Fibroblast of lung (primary cell): Measurements from ENCODE around the gene FBXO40. TPM values are rescaled to one million over a fixed set of nuclear protein-coding genes. Genes with fewer than 3 reads are reported as not detected.

Experiments used
- DNase-seq, 2 donors: peaks; one replicate each; pipeline versions ENCODE4 v3.0.0 to v3.0.0-alpha.2; 2010; ENCODE audit warnings: low read depth in 2 of 2
- H2AFZ ChIP-seq: 2 replicates; pipeline ENCODE4 v1.5.1; 2012; ENCODE audit warnings: low read length, control low read depth, inconsistent platforms
- H3K27ac ChIP-seq: 2 replicates; pipeline ENCODE4 v1.5.1; 2011; ENCODE audit warnings: low read length, control low read depth; ENCODE audit not compliant: insufficient read depth
- H3K27me3 ChIP-seq: 2 replicates; pipeline ENCODE4 v1.5.1; 2011; ENCODE audit warnings: mild to moderate bottlenecking, low read length; ENCODE audit not compliant: control insufficient read depth, insufficient read depth
- H3K36me3 ChIP-seq: 2 replicates; pipeline ENCODE4 v1.5.1; 2011; ENCODE audit warnings: low read length; ENCODE audit not compliant: control insufficient read depth, insufficient read depth
- H3K4me1 ChIP-seq: 2 replicates; pipeline ENCODE4 v1.5.1; 2011; ENCODE audit warnings: low read length; ENCODE audit not compliant: control insufficient read depth, insufficient read depth; ENCODE audit errors: extremely low read depth
- H3K4me2 ChIP-seq: 2 replicates; pipeline ENCODE4 v1.5.1; 2011; ENCODE audit warnings: low read length, control low read depth; ENCODE audit not compliant: insufficient read depth; ENCODE audit errors: extremely low read depth
- H3K4me3 ChIP-seq, 4 experiments: fragments of 200-600 bp in 1 of 4; sonication (generic) in 1 of 4; replicated peaks in 1 of 4; 2 replicates each; pipeline ENCODE4 v1.5.1; 2011 to 2016; ENCODE audit warnings: low read length in 4 of 4, low read depth in 3 of 4, mild to moderate bottlenecking in 3 of 4, control low read depth in 2 of 4, inconsistent platforms in 1 of 4, mixed read lengths in 1 of 4; ENCODE audit not compliant: insufficient read depth in 1 of 4; ENCODE audit errors: control extremely low read depth in 1 of 4
- H3K79me2 ChIP-seq: 2 replicates; pipeline ENCODE4 v1.5.1; 2012; ENCODE audit warnings: mild to moderate bottlenecking, low read length, inconsistent platforms; ENCODE audit not compliant: control insufficient read depth, insufficient read depth
- H3K9ac ChIP-seq: 2 replicates; pipeline ENCODE4 v1.5.1; 2011; ENCODE audit warnings: mild to moderate bottlenecking, low read length, control low read depth; ENCODE audit not compliant: insufficient read depth
- H3K9me3 ChIP-seq: 2 replicates; pipeline ENCODE4 v1.5.1; 2012; ENCODE audit warnings: low read depth, low read length; ENCODE audit not compliant: control insufficient read depth, insufficient read depth
- H4K20me1 ChIP-seq: 2 replicates; pipeline ENCODE4 v1.5.1; 2011; ENCODE audit warnings: low read length; ENCODE audit not compliant: control insufficient read depth, insufficient read depth; ENCODE audit errors: extremely low read depth
- CTCF ChIP-seq, 2 donors: IDR thresholded peaks in 1 of 2; conservative IDR thresholded peaks in 1 of 2; 1 replicate in 1 of 2; 2 replicates in 1 of 2; pipeline ENCODE4 v1.5.1; 2011 to 2012; ENCODE audit warnings: low read length in 2 of 2, control low read depth in 1 of 2, inconsistent platforms in 1 of 2, low read depth in 1 of 2, mild to moderate bottlenecking in 1 of 2
- EZH2 ChIP-seq: IDR thresholded peaks from 2 replicates; pipeline ENCODE4 v1.5.1; 2012; ENCODE audit warnings: low read length, control low read depth, mild to moderate bottlenecking; ENCODE audit errors: missing control alignments
- polyA plus RNA-seq, 2 donors: library from polyadenylated mRNA; depleted of rRNA in 1 of 2; stranded (reverse) in 1 of 2; unstranded in 1 of 2; fragments of >200 nt; gene quantifications; 2 replicates each; pipeline ENCODE4 v1.2.1, GENCODE V29; 2011 to 2012; ENCODE audit warnings: missing spikeins in 1 of 2
- total RNA-seq: library from RNA; depleted of rRNA; stranded (reverse); fragments of >200 nt; gene quantifications from 2 replicates; pipeline ENCODE4 v1.2.1, GENCODE V29; 2014

FBXO40 gene
- total and polyA plus RNA-seq, 2 donors (not counting 1 experiment from before 2014, with no cell fraction given): not detected

GRCh38 chr3:121557426-121557934 is 35.7 kb upstream of the FBXO40 start:
- Histone ChIP-seq H3K4me3 (no peak overlapping the region), H3K9me3 (no peaks in the 10 kb centered on the region), H3K27me3 (no peaks in the 10 kb centered on the region), H3K27ac (no peak overlapping the region), H3K36me3 (no peaks in the 10 kb centered on the region), H2AFZ (no peak overlapping the region), H3K4me1 (no peaks in the 10 kb centered on the region), H3K9ac (no peak overlapping the region), H3K79me2 (no peaks in the 10 kb centered on the region), H4K20me1 (no peaks in the 10 kb centered on the region), H3K4me2 (no peak overlapping the region)
- DNase-seq: no peak
- TF ChIP-seq CTCF (conservative IDR thresholded peaks at IDR 0.05 in 1 of 2, IDR thresholded peaks at IDR 0.05 in 1 of 2; ENCODE audit: low read depth in 1 of 2, low read length in 2 of 2): no peak
- TF ChIP-seq EZH2: no peak

GRCh38 chr3:121562148-121562547 is 31.0 kb upstream of the FBXO40 start:
- H3K9ac ChIP-seq: no peak overlapping the region
- no peaks in the 10 kb centered on the region for H3K9me3 ChIP-seq
- H3K27ac ChIP-seq: no peak overlapping the region
- no peak overlapping the region for H3K4me3 ChIP-seq
- H3K4me1 ChIP-seq: no peaks in the 10 kb centered on the region
- no peak for DNase-seq
- no peaks in the 10 kb centered on the region for H3K79me2 ChIP-seq
- H3K4me2 ChIP-seq: no peak overlapping the region
- no peak overlapping the region for H2AFZ ChIP-seq
- no peaks in the 10 kb centered on the region for H3K27me3 ChIP-seq
- TF ChIP-seq CTCF (conservative IDR thresholded peaks at IDR 0.05 in 1 of 2, IDR thresholded peaks at IDR 0.05 in 1 of 2; ENCODE audit: low read depth in 1 of 2, low read length in 2 of 2) (no peak), EZH2 (no peak)
- H4K20me1 ChIP-seq: no peaks in the 10 kb centered on the region
- no peaks in the 10 kb centered on the region for H3K36me3 ChIP-seq

- H3K36me3 ChIP-seq: no peaks in the 10 kb centered on the region
- H3K4me1 ChIP-seq: no peaks in the 10 kb centered on the region
- no peak for DNase-seq
- H3K9ac ChIP-seq: no peak overlapping the region
- no peaks in the 10 kb centered on the region for H3K9me3 ChIP-seq
- no peaks in the 10 kb centered on the region for H4K20me1 ChIP-seq
- no peak overlapping the region for H3K4me2 ChIP-seq
- H3K27ac ChIP-seq: no peak overlapping the region
- no peaks in the 10 kb centered on the region for H3K79me2 ChIP-seq
- H3K4me3 ChIP-seq: no peak overlapping the region
- no peak overlapping the region for H2AFZ ChIP-seq
- no peaks in the 10 kb centered on the region for H3K27me3 ChIP-seq
- TF ChIP-seq CTCF (conservative IDR thresholded peaks at IDR 0.05 in 1 of 2, IDR thresholded peaks at IDR 0.05 in 1 of 2; ENCODE audit: low read depth in 1 of 2, low read length in 2 of 2) (no peak), EZH2 (no peak)
These were observed 26.4 kb upstream of the FBXO40 start for GRCh38 chr3:121566773-121567172.
